Sciatic nerve (tissue), 2 donors: Measurements from ENCODE around the gene PRCP. TPM values are rescaled to one million over a fixed set of nuclear protein-coding genes. Genes with fewer than 3 reads are reported as not detected.

Experiments
- ATAC-seq: fragments of 200-7000 bp; cut with Tn5 transposase; one replicate; pipeline ENCODE4 v1.9.1; 2020; ENCODE audit warnings: mild to moderate bottlenecking, moderate library complexity
- DNase-seq: peaks from one replicate; pipeline ENCODE4 v3.0.0-alpha.2; 2020; ENCODE audit warnings: low spot score
- intact Hi-C: fragments of 100-400 bp; cut with DNase I; formaldehyde crosslinking; loops from one replicate; pipeline ENCODE4 v1.14.2; 2022
- total RNA-seq: library from RNA; stranded (reverse); fragmentation: NEBNext Ultra II Directional; extraction: Animal tissue kit (Norgen Biotek cat#: 25700); gene quantifications from one replicate; pipeline ENCODE4 v1.2.1, GENCODE V29; 2021
- donor health status: DM: no; HTN: no; CAD: no.
- donor health status: DM: no; HTN: no; CAD: no.

Gene PRCP
- total RNA-seq, 1 donor from 2014 or later, result 82.7 TPM

- intact Hi-C loops, result no loop called here
- ATAC-seq (no peak), DNase-seq (no peak)
Measured at GRCh38 chr11:82909015-82909640, 8.9 kb upstream of the PRCP start.

- DNase-seq, result no peak
- intact Hi-C loops, result no loop called here
- ATAC-seq, result no peak
Measured at GRCh38 chr11:82908311-82908710, 8.1 kb upstream of the PRCP start.

GRCh38 chr11:82907371-82907770 is 7.1 kb upstream of the PRCP start:
- no peak for DNase-seq
- ATAC-seq, result no peak
- intact Hi-C loops, result no loop called here

- DNase-seq, result no peak
- no peak for ATAC-seq
- intact Hi-C loops, result no loop called here
Measured at GRCh38 chr11:82906931-82907330, 6.7 kb upstream of the PRCP start.

- intact Hi-C loops, result no loop called here
- no peak for ATAC-seq
Measured at GRCh38 chr11:82906236-82906635, 6.0 kb upstream of the PRCP start.

DNA sequence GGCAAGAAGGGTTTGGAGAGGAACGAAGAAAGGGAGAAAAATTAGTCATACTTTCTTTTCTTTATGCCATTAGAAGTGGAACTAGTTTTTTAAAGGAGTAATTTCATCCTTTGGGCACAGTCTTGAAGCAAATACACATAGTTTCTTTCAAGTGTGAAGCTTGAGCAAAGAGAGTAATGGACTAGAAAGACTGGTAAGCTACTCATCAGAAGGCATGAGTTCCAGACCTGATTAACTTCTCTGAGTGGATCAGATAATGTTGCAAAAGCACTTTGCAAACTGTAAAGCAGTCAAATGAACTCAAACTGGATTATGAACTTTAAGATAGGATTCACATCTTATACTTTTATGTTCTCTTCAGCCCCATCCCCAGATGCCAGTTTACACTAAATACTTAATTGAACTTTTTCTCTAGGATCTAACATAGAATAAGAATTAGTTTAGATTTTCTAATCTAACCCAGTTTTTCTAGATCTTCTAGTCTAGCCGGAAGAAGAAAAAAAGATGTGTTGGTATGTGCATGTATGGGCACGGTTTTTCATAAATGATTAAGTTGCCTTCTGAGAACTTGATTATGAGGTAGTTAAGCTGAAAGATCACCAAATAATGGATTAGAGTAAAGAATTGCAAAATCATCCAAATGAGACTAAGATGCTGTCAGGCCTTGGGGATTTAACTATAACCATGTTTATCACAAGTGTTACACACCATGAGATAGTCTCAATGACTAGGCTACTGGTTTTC is 3.8 kb upstream of the PRCP start:
- intact Hi-C loops, result no loop called here
- ATAC-seq (no peak), DNase-seq (no peak)

More at GRCh38 chr11:82906236-82906635, 6.0 kb upstream of the PRCP start:
- no peak for DNase-seq

- no peak for DNase-seq
- intact Hi-C loops, result no loop called here
- ATAC-seq, result no peak
Measured at GRCh38 chr11:82902880-82903279, 2.6 kb upstream of the PRCP start.

GRCh38 chr11:82901922-82902485 is 1.8 kb upstream of the PRCP start:
- DNase-seq (no peak), ATAC-seq (no peak)
- intact Hi-C loops, result no loop called here

GRCh38 chr11:82901165-82901921 is 1.1 kb upstream of the PRCP start, which contains the start of gene DDIAS:
Gene DDIAS, plus strand, starts transcription at chr11:82901736. Its CDS starts 13,003 bp downstream, at chr11:82914739.
- intact Hi-C loops, result no loop called here
- peak; percentile 97 for DNase-seq
- peak; percentile 93 for ATAC-seq

DNA sequence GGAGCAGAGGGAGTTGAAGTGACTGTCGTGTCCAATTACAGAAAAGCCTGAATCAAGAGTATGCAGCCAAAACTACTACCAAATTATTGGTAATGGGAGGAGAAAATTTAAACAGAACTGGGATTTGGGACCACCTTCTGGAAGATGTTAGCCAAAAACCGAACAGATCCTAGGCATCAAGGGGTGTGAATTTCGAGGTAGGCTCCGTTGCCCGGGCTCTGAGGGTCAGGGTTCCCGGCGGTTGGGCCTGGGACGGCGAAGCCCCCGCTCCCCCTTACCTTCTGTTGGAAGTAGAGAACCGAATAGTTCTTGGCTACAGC is 313 bp downstream of the PRCP start:
- intact Hi-C loops, result no loop called here
- no peak for ATAC-seq

GRCh38 chr11:82899186-82899820 is 927 bp downstream of the PRCP start:
- intact Hi-C loops, result no loop called here
- ATAC-seq (no peak), DNase-seq (no peak)

More for the DNA sequence above, 313 bp downstream of the PRCP start:
- DNase-seq, result no peak

DNA sequence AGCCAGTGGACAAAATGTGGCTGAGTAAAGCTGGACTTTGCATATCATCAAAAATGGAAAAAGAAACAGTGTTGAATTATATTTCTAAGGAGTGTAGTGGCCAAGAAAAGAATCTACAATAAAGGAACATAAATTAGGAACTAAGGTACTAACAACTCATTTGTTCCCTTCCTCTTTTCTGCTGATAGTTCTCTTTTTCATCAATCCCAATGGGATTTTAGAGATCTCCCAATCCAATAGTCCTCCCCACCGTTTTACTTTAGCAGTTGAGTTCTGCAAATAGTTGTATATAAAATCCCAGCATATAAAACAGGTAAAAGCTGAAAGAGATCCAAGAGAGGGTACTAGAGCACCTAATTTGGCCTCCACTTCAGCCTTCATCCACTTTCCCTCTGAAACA is 2.0 kb downstream of the PRCP start:
- no peak for DNase-seq
- no peak for ATAC-seq
- intact Hi-C loops, result no loop called here

- DNase-seq (no peak), ATAC-seq (no peak)
- intact Hi-C loops, result no loop called here
Measured at GRCh38 chr11:82896183-82896582, 4.0 kb downstream of the PRCP start.

- intact Hi-C loops, result no loop called here
- no peak for DNase-seq
- ATAC-seq, result no peak
Measured at GRCh38 chr11:82895437-82896091, 4.7 kb downstream of the PRCP start.

DNA sequence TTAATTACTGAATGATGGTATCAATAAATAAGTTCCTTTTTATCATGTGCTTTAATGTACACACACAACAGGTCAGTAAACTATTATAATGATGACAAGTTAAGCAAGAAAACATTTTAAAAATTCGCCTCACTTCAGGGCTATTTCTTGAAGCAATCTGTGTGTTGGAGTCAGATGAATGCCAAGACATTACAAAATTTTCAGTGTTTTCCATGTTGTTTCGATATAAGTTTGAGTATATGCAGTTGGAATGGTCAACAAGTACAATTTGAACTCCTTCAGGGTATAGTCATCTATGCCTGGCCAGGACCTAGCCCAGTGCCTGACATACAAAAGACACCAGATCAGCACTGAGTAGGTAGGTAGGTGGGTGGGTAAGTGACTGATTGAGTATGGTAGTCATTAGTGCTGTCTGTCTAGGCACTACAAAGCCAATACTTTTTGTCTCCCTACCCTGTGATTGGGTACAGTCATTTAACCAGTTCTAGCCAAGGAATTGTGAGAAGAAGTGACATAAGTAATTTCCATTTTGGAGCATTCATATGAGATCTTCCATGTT is 7.5 kb downstream of the PRCP start:
- ATAC-seq (no peak), DNase-seq (no peak)
- intact Hi-C loops, result no loop called here

DNA sequence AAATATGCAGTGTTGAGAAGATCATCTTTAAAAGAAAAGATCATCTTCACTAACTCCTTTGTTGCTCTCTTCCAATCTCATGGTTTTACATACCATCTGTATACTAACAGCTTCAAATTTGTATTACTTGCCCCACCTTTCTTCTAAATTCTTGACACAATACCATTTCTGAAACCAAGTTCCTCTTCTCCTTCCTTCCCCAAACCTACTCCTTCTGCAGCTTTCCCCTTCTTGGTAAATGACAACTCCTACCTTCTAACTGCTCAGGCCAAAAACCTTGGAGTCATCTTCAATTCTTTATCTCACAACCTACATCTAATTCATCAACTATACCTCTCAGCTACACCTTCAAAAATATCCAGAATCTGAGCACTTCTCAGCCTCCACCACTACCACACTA is 9.3 kb downstream of the PRCP start:
- no peak for ATAC-seq
- intact Hi-C loops, result no loop called here

DNA sequence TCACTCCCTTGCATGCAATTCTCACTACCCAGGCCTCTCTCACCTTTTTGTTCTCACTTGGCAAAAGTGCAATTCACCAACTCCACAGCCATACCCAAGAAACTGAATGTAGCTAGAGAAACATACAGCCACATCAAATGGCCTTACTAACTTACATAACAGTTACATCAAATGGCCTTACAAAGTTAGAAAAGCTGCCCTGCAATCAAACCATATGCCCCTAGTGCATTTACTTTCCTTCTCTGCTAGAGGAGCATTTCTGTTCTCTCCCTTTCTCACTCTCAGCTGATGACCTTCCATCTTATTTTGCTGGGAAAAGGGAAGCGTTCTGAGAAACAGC is 10.3 kb downstream of the PRCP start:
- ATAC-seq, result no peak
- intact Hi-C loops, result no loop called here
- DNase-seq, result no peak

More for the DNA sequence above, 9.3 kb downstream of the PRCP start:
- no peak for DNase-seq

GRCh38 chr11:82889133-82890001 is 10.9 kb downstream of the PRCP start:
- intact Hi-C loops, result no loop called here
- ATAC-seq, result no peak
- DNase-seq, result no peak
